ENCODE results near the gene GSTA4.
"Not testable (repeated sequence)": the region's sequence is repeated elsewhere in the genome, so short reads cannot be mapped to it uniquely, and the experiment has no call there.

Gene GSTA4

DNA sequence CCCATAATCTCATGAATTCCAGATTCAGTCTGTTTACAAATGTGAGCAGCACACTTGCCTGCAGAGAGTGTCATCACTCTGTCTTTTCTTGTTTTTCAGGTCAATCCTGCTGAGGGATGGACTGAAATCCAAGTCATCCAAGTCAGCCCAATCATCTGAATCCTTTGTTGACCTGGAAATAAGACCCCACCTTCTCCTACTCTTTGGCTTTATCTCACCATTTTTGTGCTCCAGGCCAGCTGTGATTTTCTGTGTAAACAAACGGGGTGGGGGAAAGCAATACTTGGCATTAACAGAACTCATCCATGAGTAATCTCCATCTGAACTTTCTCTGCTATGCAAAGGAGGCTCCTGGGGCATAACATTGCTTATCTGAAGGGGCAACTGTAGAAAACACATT, 16.9 kb upstream of the GSTA4 start:
- no peak for DNase-seq

DNA sequence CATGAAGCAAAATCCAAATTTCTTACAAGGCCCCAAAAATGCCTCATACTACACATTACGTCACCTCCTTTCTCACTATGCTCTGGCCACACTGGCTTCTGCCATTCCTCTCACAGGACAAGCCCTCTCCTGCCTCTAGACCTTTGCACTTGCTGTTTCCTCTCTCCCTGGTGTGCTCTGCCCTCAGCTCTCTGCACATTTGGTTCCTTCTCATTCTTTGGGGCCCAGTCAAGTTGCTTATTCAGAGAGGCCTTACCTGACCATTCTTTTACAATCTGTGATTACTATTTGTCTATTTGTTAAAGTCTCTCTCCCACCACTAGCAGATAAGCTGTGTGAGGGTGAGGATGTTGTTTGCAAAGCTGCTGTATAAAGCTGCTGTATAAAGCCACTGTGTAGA, 15.4 kb upstream of the GSTA4 start:
- DNase-seq, result no peak

DNA sequence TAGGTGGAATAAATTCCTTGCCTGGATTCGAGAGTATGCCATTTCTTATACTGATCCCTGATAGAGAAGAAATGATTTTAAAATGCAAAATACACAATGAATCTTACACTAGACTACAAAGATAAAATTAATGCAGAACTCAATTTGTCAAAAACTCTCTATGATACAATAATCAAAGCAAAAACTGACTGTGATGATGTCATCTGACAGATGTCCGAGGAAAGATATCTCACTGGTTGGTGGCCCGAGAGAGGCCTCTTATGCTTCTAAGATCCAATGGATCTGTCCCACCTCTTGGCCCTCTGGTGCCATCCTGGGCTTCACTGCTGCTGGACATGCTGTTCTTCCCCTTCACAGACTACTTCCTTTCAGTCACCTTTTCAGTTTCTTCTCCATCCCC, 14.4 kb upstream of the GSTA4 start:
- DNase-seq, result no peak

GRCh38 chr6:53009056-53009455, 14.0 kb upstream of the GSTA4 start:
- no peak for DNase-seq

GRCh38 chr6:53008192-53008687, 13.2 kb upstream of the GSTA4 start:
- not testable (repeated sequence) for DNase-seq

DNA sequence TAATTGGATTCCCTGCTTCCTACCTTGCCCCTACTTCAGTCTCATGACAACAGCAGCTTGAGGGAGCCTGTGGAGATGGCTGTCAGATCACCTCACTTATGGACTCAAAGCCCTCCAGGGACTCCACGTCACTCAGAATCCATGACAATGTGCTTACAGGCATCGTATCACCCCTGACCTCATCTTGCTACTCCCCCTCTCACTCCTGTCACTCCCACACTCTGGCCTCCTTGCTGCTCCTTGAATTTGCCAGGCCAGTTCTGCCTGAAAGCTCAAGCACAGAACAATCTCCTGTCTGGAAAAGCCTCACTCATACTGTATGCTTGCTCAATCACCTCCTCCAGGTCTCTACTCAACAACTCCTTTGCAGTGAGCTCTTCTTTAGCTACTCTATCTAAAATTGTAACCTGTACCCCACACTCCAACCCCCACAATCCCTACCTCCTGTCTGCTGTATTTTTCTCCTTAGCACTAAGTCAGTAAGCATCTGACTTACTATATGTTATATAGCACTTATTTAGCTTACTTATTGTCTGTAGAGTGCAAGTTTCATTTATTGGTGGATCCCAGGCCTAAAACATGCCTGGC, 10.7 kb upstream of the GSTA4 start:
- DNase-seq, result no peak

GRCh38 chr6:52999456-52999855, 4.4 kb upstream of the GSTA4 start:
- DNase-seq, result no peak

- no peak for DNase-seq
Measured at GRCh38 chr6:52998603-52999002, 3.5 kb upstream of the GSTA4 start.

- DNase-seq, result peak; percentile 11
Measured at GRCh38 chr6:52995913-52996645, 995 bp upstream of the GSTA4 start.

DNA sequence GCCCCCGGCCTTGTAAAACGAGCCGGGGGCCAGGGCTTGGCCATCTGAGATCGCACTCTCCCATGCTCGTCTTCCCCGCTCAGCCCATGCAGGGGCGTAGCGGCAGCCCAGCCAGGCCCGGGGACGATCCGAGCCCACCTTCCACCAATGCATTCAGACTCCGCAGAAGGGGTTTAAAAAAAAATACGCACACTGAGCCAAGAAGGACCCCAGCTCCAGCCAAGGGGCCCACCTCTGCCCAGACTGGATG, 320 bp downstream of the GSTA4 start:
- DNase-seq, result peak; percentile 30

- no peak for DNase-seq
Measured at GRCh38 chr6:52994031-52994838, 849 bp downstream of the GSTA4 start.

GRCh38 chr6:52992980-52993920, 1.8 kb downstream of the GSTA4 start:
- DNase-seq, result no peak

DNA sequence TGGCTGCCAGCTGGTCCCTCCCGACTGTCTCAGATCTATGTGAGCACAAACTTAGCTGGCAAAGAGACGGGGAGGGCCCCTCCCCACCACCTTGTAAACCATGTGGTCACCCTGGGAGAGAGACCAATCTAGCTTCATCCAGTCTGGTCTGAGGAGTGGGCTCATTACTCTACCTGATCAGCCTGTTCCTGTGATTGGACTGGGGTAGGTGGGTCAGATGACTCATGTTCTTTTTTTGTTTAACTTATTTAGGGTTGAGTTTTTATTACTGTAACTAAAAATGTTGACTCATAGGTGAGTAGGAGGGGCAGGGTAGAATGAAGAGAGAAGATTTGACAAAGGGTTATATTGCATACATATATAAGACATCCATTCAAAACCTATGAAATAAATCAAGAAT, 4.7 kb downstream of the GSTA4 start:
- no peak for DNase-seq

DNA sequence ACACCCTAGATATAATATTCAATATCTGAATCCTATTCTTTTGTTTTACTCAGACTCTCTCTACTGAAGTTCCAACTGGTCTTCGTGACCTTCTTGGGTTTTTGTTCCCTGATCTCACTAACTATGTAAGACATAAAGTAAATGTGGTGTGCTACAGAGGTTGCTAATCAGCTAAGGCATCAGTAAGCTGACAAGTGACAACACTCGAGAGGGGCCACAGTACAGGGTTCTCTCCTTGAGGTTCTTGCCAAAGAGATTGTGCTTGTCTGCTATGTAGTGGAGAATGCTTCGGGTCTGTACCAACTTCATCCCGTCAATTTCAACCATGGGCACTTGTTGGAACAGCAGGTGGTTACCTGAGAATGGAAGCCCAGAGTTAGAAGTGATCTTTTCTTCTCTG, 9.9 kb downstream of the GSTA4 start:
- no peak for DNase-seq

DNA sequence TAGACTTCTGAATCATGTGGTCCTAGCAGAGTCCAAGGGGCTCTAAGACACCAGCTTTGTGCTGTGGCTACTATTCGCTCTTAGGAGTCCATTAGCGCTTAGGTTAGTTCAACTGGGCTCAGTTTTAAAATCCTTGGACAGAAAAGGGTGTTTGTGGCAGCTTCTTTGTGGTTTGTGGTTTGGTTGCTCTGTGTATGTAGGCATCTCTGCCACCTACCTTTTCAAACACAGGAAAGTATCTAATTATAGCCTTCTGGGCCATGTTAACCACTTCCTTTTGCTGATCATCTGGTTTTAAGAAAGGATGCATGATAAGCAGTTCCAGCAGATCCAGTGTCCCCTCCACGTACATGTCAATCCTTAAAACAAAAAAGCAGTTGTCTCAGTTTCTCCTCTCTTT, 10.8 kb downstream of the GSTA4 start:
- DNase-seq, result no peak

GRCh38 chr6:52983159-52983848, 11.8 kb downstream of the GSTA4 start:
- DNase-seq, result no peak

- DNase-seq, result no peak
Measured at GRCh38 chr6:52982680-52983079, 12.4 kb downstream of the GSTA4 start.

DNA sequence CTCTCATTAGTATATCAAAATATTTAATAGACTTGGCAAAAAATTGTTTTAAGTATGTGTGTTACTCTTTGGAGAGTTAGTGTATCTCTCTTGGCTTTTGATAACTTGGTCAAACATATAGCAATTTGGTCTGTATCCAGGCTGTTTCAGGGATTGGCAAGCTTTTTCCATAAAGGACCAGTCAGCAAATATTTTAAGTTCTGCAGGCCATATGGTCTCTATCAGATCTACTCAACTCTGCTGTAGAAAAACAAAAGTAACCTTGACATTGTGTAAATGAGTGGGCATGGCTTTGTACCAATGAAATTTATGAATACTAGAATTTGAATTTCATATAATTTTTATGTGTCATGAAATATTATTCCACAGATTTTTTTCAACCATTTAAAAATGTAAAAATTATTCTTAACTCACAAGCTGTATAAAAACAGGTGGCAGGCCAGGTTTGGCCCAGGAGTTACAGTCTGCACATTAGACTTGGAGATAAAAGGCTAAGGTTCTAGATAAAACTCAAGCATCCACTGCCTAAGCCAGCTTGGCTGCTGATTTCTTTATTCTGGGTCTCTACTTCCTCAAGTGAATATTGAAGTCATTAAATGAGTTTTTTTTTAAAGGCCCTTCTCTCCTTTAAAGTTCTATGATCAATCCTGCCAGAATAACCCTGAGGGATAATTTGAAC, 13.7 kb downstream of the GSTA4 start:
- no peak for DNase-seq

DNA sequence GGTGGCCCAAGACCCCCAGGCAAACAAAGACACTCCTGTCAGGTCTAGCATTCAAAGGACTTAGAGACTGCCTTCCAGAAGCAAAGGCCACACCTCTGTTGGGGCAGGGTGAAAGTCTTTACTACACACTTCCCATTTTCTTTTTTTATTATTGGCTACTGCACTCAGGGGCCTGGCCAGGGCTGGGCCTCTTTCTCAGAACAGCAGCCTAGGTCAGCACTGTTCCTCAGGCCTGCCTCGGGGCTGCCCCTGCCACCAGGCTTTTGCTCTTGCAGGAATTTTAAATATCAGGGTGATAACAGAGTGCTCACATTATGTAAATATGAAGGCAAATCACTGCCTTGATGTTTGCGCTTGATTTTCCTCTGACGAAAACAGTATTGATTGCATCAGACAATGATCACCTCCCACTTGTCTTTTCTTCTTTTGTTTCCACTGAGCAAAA, 18.5 kb downstream of the GSTA4 start:
- DNase-seq, result no peak

- no peak for DNase-seq
Measured at GRCh38 chr6:52976149-52976548, 18.9 kb downstream of the GSTA4 start.

- DNase-seq, result no peak
Measured at GRCh38 chr6:52975580-52975979, 19.5 kb downstream of the GSTA4 start.

DNA sequence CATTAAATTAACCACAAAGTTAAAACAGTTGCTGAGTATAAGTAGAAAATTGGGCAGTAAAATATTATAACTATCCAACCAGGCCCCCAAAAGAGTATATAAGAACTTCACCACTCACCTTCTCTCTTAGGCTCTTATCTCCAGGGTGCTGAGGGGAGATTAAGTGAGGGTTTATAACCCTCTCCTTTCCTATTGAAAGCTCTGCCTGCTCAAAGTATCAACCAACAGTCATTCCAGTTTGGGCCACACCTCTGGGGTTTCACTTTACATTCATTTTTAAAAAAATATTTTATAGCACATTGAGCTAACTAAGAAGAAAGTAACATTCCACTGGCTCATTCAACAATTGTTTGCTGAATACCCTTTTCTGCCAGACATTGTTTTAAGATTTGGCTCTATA, 22.1 kb downstream of the GSTA4 start:
- no peak for DNase-seq

Data from NCI-H2171 (cell line).